Measurements from ENCODE around the gene CTBP2. TPM values are rescaled to one million over a fixed set of nuclear protein-coding genes. Genes with fewer than 3 reads are reported as not detected.
"Not testable (repeated sequence)": the region's sequence is repeated elsewhere in the genome, so short reads cannot be mapped to it uniquely, and the experiment has no call there.

Gene CTBP2
- total RNA-seq, 6 experiments from 2014 or later, result 70.6 to 86.9 (median 78.8) TPM

DNA sequence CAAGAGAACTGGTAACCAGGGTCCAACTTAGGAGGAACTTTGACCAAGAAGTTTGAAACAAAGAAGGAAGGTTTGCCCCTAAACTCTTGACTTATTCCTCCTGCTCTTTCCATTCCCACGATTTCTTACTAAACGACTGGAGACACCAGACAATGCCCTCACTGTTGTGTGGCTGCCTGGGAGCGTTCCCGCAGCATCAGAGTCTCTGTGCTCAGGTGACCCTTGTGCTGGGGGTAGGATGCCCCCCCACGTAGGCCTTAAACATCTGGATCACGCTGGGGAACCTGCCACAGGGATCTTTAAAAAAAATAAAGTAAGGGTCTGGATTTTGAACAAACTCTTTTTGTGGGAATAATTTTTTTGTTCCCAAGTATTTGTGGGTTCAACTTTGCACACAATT, 30.1 kb upstream of the CTBP2 start:
- TF ChIP-seq, protein P1, sequence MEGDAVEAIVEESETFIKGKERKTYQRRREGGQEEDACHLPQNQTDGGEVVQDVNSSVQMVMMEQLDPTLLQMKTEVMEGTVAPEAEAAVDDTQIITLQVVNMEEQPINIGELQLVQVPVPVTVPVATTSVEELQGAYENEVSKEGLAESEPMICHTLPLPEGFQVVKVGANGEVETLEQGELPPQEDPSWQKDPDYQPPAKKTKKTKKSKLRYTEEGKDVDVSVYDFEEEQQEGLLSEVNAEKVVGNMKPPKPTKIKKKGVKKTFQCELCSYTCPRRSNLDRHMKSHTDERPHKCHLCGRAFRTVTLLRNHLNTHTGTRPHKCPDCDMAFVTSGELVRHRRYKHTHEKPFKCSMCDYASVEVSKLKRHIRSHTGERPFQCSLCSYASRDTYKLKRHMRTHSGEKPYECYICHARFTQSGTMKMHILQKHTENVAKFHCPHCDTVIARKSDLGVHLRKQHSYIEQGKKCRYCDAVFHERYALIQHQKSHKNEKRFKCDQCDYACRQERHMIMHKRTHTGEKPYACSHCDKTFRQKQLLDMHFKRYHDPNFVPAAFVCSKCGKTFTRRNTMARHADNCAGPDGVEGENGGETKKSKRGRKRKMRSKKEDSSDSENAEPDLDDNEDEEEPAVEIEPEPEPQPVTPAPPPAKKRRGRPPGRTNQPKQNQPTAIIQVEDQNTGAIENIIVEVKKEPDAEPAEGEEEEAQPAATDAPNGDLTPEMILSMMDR (IDR thresholded peaks at IDR 0.05), result no peak
- Mint-ChIP-seq H3K9me3 (no peaks in the 10 kb centered on the region), H3K4me3 (no peak overlapping the region), H3K27ac (no peak overlapping the region), H3K36me3 (ENCODE audit: low read depth) (no peaks in the 10 kb centered on the region), H3K4me1 (ENCODE audit: low read depth) (no peaks in the 10 kb centered on the region), H3K27me3 (ENCODE audit: insufficient read depth) (peaks cover 34% of the 10 kb centered on the region)
- DNase-seq, result no peak

DNA sequence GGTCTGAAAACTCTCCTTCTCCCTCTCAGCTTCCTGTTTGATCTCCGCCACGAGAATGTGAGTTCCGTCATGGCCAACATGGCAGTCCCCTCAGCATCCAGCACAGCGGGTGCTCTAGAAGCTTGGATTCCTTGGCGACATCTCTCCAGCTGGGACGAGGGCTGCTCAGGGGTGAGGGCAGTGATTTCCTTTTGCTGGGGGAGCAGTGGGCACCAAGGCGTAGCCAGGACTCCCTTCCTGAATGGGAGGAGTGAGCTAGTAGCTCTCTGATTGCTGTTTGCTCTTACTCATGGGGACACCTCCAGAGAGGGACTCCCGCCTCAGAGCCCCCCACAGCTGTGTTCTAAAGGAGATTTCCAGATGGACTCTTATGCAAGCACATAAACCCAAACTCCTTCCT, 28.8 kb upstream of the CTBP2 start:
- TF ChIP-seq, protein P1 (IDR thresholded peaks at IDR 0.05), result no peak
- Mint-ChIP-seq H3K9me3 (no peaks in the 10 kb centered on the region), H3K4me1 (ENCODE audit: low read depth) (no peaks in the 10 kb centered on the region), H3K4me3 (no peak overlapping the region), H3K27ac (no peak overlapping the region), H3K36me3 (ENCODE audit: low read depth) (no peaks in the 10 kb centered on the region), H3K27me3 (ENCODE audit: insufficient read depth) (peaks cover 36% of the 10 kb centered on the region)
- no peak for DNase-seq

DNA sequence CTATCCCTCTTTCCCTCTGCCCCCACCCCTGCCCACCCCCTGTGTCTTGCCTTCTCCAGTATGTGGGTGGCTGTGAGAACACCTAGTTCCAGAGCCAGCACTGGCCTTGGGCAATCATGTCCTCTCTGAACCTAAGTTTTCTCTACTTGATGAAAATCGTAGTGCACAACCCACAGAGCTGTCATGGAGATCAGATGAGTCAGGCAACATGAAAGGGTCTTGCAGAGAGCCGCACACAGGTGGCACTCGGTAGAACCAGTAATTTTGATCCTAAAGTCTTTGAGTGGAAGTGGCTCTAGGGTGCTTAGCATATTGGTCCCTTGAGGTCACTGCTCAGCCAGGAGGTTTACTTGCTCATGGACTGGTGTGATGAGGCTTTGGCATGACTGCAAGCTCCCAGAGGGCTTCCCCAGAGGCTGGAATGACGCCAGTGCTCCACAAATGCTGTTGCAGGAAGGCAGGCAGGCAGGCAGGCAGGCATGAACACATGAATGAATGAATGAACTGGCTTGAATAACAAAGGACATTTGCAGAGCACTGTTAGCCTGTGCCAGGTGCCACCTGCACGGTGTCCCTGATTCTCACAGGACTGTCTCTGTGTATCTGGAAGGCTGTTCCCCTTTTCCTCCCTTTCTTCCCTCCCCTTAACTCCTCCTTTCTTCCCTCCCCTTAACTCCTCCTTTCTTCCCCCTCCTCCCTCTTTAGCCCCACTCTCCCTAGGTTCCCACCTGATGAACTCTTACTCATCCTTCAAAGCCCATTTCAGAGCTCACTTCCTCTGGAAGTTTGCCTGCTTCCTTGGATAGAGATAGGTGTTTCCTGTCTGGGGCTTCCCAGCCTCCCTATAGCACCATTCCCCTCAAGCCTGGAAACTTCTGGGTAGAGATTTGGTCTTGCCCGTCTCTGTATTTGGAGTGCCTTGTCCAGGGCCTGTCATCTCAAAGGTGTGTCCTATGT, 27.2 kb upstream of the CTBP2 start:
- Mint-ChIP-seq H3K4me1 (ENCODE audit: low read depth) (no peaks in the 10 kb centered on the region), H3K27ac (no peak overlapping the region), H3K36me3 (ENCODE audit: low read depth) (no peaks in the 10 kb centered on the region), H3K4me3 (no peak overlapping the region), H3K9me3 (no peaks in the 10 kb centered on the region; the same call in 1 of the 2 replicates), H3K27me3 (ENCODE audit: insufficient read depth) (peaks cover 40% of the 10 kb centered on the region)
- DNase-seq, result no peak
- TF ChIP-seq, protein P1 (IDR thresholded peaks at IDR 0.05), result no peak

DNA sequence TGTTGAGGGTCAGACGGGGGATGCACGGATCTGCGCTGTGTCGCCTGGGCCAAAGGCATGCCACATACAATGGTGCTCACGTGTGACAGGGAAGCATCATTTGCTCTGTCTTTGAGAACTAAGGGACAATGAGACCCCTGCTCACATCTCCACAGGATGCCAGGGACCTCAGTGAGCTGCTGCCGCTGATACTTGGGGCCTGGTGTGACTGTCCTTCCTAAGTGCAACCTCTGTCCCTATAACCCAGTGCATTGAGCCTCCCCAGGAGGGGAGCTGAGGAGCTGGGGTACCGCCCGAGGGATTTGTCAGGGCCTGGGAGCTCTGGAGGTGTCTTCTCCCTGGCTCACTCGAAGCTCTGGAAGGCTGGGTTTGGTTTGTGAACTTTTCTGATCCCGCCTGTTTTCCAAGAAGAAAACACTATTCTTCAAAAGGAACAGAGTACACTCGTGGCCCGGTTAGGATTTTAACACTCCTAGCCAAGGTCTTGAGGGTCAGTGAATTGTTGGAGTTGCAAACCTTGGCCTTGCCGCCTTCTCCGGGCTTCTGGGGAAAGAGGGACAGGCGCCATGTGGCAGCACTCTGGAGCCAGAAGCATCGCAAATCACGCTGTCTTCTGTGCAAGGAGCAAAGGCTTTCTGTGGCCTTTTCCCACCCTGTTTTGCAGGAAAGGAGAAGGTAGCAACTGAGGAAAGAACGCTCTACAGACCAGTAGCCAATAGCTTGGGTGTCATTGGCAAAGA, 26.2 kb upstream of the CTBP2 start:
- TF ChIP-seq, protein P1 (IDR thresholded peaks at IDR 0.05), result no peak
- H3K27me3 Mint-ChIP-seq (ENCODE audit: insufficient read depth), result peaks cover 33% of the 10 kb centered on the region
- H3K9me3 Mint-ChIP-seq, result no peaks in the 10 kb centered on the region; the same call in 1 of the 2 replicates
- DNase-seq, result no peak
- no peak overlapping the region for H3K27ac Mint-ChIP-seq
- H3K4me1 Mint-ChIP-seq (ENCODE audit: low read depth), result no peaks in the 10 kb centered on the region
- no peaks in the 10 kb centered on the region for H3K36me3 Mint-ChIP-seq (ENCODE audit: low read depth)
- H3K4me3 Mint-ChIP-seq, result no peak overlapping the region

DNA sequence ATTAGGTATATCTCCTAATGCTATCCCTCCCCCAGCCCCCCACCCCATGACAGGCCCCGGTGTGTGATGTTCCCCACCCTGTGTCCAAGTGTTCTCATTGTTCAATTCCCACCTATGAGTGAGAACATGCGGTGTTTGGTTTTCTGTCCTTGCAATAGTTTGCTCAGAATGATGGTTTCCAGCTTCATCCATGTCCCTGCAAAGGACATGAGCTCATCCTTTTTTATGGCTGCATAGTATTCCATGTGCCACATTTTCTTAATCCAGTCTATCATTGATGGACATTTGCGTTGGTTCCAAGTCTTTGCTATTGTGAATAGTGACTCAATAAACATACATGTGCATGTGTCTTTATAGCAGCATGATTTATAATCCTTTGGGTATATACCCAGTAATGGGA, 18.7 kb upstream of the CTBP2 start:
- not testable (repeated sequence) for DNase-seq; H3K4me3 Mint-ChIP-seq; H3K4me1 Mint-ChIP-seq (ENCODE audit: low read depth); H3K27ac Mint-ChIP-seq; H3K36me3 Mint-ChIP-seq (ENCODE audit: low read depth); H3K9me3 Mint-ChIP-seq
- peaks cover 19% of the 10 kb centered on the region for H3K27me3 Mint-ChIP-seq (ENCODE audit: insufficient read depth)
